H1 (cell line): ENCODE data around the gene SMOC2. TPM values are rescaled to one million over a fixed set of nuclear protein-coding genes. Genes with fewer than 3 reads are reported as not detected.

Experiments used
- CHD1 ChIP-seq: IDR thresholded peaks from 2 replicates; pipeline ENCODE4 v1.6.1; 2012; ENCODE audit warnings: low read depth, low read length, improper control_type of control experiment
- CREB1 ChIP-seq: IDR thresholded peaks from 2 replicates; pipeline ENCODE4 v1.6.1; 2012; ENCODE audit warnings: inconsistent platforms
- FOSL1 ChIP-seq: IDR thresholded peaks from 2 replicates; pipeline ENCODE4 v1.6.1; 2011; ENCODE audit warnings: mild to moderate bottlenecking, low read depth, low read length, moderate library complexity; ENCODE audit not compliant: insufficient read depth
- JUND ChIP-seq: IDR thresholded peaks from 2 replicates; pipeline ENCODE4 v1.6.1; 2011; ENCODE audit warnings: mild to moderate bottlenecking, improper control_type of control experiment, low read length
- MAFK ChIP-seq: IDR thresholded peaks from 2 replicates; pipeline ENCODE4 v1.6.1; 2012; ENCODE audit warnings: low read depth, mild to moderate bottlenecking, improper control_type of control experiment, low read length
- POLR2AphosphoS5 ChIP-seq: IDR thresholded peaks from 2 replicates; pipeline ENCODE4 v1.6.1; 2011; ENCODE audit warnings: low read depth, low read length
- polyA plus RNA-seq, 7 experiments: library from polyadenylated mRNA; depleted of rRNA in 3 of 7; stranded (reverse) in 5 of 7; unstranded in 2 of 7; fragments of >200 nt in 5 of 7; fragments of 200-250 nt in 2 of 7; gene quantifications; 1 replicate in 5 of 7; 2 replicates in 1 of 7; 4 replicates in 1 of 7; pipeline versions ENCODE4 v1.2.1 to v1.2.3, GENCODE V29; 2011 to 2013; ENCODE audit warnings: missing spikeins in 2 of 7, mixed read lengths in 2 of 7
- total RNA-seq: library from RNA; stranded (reverse); fragmentation: NEBNext Ultra II Directional; extraction: Animal tissue kit (Norgen Biotek cat#: 25700); gene quantifications from 2 replicates; pipeline ENCODE4 v1.2.1, GENCODE V29; 2021
- TF ChIP-seq, protein P1 (sequence below), 3 experiments: IDR thresholded peaks; 1 replicate in 2 of 3; 2 replicates in 1 of 3; pipeline versions ENCODE4 v1.5.1 to v1.6.1; 2011; ENCODE audit warnings: low read length in 3 of 3, mild to moderate bottlenecking in 3 of 3, inconsistent platforms in 2 of 3, low read depth in 1 of 3, moderate library complexity in 1 of 3; ENCODE audit not compliant: insufficient read depth in 1 of 3; ENCODE audit errors: control extremely low read depth in 1 of 3
- TF ChIP-seq, protein P2 (sequence below): IDR thresholded peaks from 2 replicates; pipeline ENCODE4 v1.6.1; 2011; ENCODE audit warnings: low read length, improper control_type of control experiment

SMOC2 gene
- total and polyA plus RNA-seq, 2 of the 8 experiments (the other 6 are each of a cell fraction or from before 2014, with no cell fraction given), result 7.7 to 8.5 TPM

DNA sequence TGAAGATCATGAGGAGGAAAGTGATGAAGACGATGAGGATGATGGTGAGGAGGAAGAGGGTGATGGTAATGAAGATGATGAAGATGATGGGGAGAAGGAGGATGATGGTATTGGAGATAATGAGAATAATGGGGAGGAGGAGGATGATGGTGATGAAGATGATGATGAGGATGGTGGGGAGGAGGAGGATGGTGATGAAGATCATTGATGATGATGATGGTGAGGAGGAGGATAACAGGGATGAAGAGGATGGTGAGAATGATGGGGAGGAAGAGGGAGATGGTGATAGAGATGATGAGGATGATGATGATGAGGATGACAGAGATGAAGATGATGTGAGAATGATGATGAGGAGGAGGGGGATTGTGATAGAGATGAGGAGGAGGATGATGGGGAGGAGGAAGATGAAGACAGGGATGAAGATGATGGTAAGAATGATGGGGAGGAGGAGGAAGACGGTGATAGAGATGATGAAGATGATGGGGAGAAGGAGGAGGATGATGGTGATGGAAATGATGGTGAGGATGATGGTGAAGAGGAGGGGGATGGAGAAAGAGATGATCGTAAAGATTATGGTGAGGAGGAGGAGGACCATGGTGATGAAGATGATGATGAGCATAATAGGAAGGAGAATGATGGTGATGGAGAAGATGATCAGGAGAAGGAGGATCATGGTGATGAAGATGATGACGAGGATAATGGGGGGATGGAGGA lies 273.7 kb downstream of the SMOC2 start (continued):
- TF ChIP-seq, protein P1, sequence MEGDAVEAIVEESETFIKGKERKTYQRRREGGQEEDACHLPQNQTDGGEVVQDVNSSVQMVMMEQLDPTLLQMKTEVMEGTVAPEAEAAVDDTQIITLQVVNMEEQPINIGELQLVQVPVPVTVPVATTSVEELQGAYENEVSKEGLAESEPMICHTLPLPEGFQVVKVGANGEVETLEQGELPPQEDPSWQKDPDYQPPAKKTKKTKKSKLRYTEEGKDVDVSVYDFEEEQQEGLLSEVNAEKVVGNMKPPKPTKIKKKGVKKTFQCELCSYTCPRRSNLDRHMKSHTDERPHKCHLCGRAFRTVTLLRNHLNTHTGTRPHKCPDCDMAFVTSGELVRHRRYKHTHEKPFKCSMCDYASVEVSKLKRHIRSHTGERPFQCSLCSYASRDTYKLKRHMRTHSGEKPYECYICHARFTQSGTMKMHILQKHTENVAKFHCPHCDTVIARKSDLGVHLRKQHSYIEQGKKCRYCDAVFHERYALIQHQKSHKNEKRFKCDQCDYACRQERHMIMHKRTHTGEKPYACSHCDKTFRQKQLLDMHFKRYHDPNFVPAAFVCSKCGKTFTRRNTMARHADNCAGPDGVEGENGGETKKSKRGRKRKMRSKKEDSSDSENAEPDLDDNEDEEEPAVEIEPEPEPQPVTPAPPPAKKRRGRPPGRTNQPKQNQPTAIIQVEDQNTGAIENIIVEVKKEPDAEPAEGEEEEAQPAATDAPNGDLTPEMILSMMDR (IDR thresholded peaks at IDR 0.05; ENCODE audit: control extremely low read depth in 1 of 3, insufficient read depth in 1 of 3, low read depth in 1 of 3, low read length in 3 of 3), result no peak
- TF ChIP-seq FOSL1 (no peak), POLR2AphosphoS5 (no peak), JUND (no peak), CREB1 (no peak), CHD1 (no peak), MAFK (no peak)
- TF ChIP-seq, protein P2, sequence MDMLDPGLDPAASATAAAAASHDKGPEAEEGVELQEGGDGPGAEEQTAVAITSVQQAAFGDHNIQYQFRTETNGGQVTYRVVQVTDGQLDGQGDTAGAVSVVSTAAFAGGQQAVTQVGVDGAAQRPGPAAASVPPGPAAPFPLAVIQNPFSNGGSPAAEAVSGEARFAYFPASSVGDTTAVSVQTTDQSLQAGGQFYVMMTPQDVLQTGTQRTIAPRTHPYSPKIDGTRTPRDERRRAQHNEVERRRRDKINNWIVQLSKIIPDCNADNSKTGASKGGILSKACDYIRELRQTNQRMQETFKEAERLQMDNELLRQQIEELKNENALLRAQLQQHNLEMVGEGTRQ, result no peak
